CD4-positive, alpha-beta T cell treated with Interferon alpha-2 for 1 hour (primary cell): ENCODE data around the gene SS18L1.

Source experiments
- DNase-seq, 2 donors: peaks; one replicate each; pipeline ENCODE4 v3.0.0-alpha.2; 2020 to 2022

Gene SS18L1

GRCh38 chr20:62175711-62176110, 32.1 kb downstream of the SS18L1 start:
- no peak for DNase-seq

GRCh38 chr20:62176866-62177265, 33.3 kb downstream of the SS18L1 start:
- no peak for DNase-seq

DNA sequence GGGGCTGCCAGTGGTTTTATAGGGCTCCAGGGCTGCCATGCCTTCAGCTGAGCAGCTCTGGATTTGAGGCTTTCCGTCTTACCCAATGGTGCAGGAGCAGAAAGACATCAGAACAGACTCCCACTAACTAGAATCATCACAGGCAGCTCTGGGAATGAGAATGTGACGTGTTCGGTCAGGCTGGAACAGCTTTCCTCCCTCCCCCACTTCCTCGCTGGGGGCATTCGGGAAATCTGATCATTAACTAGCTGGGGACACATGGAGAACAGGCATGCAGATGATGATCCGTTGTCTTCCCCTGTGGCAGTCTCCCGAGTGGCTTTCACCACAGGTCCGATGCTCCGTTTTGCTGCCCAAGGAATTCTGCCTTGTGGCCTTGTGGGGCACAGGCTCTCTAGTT, 33.7 kb downstream of the SS18L1 start:
- DNase-seq = no peak

- DNase-seq = no peak
Observed at GRCh38 chr20:62178316-62179161, 35.0 kb downstream of the SS18L1 start.

GRCh38 chr20:62179162-62179504, 35.6 kb downstream of the SS18L1 start:
- DNase-seq = no peak

DNA sequence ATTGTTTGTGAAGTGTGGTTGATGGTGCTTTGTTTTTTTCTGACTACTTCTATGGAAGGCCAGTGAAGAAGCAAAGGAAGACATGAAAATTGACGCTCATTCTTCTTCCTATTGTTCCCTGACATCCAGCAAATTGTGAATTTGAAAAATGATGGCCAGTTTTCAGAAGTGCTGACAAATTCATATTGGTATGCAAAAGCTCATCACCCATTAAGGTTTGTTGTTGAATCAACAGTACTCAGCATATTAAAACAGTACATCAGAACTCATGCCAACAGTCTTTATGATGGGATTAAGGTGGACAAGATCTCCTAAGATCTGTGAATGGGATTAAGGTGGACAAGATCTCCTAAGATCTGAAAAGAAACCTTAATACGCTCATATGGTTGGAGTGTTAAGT, 38.2 kb downstream of the SS18L1 start:
- DNase-seq = no peak

- peak; percentile 94 to 95 for DNase-seq
Observed at GRCh38 chr20:62182469-62183425, 39.2 kb downstream of the SS18L1 start, which contains the start of gene MTG2. Gene MTG2, plus strand, starts transcription at chr20:62183028. Its CDS starts 10,393 bp downstream, at chr20:62193421.

DNA sequence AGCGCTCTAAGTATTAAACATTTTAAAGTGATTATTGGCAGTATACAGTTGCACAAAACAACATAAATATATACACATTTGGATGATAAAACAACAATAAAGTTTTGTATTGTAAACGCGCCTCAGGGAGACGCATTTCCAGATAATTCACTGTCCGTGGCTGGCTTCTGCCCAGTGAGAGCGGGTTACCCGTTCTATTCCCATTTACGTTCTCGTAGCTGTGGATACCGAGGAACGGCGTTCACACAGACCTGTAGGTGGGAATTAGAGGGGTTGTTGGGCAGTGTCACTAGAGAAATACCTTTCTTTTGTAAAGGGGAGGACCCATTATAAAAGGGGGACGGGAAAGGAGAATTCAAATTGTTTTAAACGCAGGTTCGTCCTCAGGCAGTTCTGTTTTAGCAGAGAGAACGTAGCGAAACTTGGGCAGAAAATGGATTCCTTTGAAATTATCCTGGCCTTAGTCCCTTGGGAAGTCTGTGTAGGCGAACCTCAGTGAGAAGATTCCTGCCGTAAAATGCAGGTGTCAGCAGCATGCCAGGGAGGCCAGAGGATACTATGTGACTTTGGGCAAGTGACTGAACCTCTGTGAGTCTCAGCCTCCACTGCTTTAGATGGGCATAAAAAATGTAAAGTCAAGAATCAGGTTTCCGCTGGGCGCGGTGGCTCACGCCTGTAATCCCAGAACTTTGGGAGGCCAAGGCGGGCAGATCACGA, 40.0 kb downstream of the SS18L1 start:
- DNase-seq = no peak

DNA sequence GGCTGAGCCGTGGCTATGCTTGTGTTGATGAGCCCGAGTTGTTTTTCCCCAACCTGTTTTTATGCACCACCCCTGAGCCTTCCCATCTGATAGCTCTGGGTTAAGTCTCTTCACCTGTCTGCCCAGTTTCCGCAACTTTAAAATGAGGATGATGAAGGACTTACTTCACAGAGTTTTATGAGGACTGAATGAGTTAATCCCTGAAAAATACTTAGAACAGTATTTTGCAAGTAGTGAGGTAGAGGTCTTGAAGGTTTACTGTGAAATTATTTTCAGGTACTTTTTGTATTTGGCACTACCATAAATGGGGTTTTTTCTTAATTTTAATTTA, 42.5 kb downstream of the SS18L1 start:
- no peak for DNase-seq

- DNase-seq = no peak
Observed at GRCh38 chr20:62186887-62187866, 43.6 kb downstream of the SS18L1 start.

DNA sequence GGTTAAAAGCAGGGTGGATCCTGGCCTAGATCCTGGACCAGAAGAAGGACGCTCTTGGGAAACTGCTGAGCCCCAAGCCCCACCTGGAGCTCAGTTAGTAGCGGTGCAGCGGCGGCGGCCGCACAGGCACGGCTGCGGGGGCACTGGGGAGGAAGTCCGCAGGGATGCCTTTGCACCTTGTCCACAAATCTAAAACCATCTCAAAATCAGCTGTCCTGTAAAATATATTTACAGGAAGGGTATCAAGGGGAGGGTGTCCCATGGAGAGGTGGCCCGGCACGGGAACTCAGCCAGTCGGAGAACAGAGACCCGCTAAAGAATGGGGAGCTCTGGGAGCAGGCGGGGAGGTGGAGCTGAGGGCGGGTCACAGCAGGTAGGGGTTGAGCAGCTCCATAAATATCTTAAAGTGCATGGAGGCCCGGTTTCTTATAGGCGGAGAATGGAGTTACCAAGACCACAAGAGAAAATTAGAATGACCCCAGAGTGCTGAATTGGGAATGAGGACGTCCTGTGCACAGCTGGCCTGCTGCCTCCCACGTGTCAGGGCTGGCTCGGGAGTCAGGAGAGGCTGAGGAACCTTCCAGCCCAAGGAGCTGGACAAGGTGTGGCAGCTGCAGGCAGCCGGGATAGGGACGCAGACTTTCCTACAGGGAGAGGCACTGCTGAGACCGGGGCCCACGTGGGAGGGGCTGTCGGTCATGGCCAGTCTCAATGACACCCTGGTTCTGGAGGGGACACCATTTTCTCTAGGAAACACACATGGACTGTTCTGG, 47.3 kb downstream of the SS18L1 start:
- DNase-seq = no peak

DNA sequence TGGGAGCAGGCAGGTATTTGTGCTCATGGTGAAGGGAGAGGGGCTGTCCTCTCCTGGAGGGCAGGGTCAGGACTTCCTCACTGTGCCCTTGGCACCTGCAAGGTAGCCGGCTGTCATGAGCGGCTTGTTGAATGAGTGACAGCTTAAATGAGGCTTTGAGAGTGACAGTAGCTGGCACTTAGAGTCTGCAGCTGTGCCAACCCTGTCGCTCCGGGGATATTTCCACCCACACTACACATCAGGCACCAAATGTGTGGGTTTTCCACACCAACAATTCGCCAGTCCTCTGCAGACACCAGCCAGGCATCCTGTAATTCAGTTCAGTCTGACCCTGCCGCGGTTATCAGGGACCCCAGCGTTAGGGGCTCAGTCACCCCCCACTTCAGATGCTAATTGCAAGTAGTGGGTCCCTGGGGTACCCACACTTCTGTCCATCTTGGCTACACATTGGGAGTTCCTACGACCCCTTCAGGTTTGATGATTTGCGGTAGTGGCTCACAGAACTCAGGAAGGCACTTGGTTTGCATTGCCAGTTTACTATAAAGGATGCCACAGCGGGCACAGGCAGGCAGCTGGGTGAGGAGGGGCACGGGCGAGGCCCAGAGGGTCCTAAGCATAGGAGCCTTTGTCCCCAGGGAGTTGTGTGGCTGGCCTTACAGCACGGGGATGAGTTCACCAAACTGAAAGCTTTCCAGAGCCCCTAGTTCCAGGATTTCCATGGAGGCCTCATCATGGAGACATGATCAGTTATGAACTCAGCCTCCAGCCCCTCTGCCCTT, 48.4 kb downstream of the SS18L1 start:
- DNase-seq = no peak

GRCh38 chr20:62192635-62193034, 49.1 kb downstream of the SS18L1 start:
- no peak for DNase-seq

DNA sequence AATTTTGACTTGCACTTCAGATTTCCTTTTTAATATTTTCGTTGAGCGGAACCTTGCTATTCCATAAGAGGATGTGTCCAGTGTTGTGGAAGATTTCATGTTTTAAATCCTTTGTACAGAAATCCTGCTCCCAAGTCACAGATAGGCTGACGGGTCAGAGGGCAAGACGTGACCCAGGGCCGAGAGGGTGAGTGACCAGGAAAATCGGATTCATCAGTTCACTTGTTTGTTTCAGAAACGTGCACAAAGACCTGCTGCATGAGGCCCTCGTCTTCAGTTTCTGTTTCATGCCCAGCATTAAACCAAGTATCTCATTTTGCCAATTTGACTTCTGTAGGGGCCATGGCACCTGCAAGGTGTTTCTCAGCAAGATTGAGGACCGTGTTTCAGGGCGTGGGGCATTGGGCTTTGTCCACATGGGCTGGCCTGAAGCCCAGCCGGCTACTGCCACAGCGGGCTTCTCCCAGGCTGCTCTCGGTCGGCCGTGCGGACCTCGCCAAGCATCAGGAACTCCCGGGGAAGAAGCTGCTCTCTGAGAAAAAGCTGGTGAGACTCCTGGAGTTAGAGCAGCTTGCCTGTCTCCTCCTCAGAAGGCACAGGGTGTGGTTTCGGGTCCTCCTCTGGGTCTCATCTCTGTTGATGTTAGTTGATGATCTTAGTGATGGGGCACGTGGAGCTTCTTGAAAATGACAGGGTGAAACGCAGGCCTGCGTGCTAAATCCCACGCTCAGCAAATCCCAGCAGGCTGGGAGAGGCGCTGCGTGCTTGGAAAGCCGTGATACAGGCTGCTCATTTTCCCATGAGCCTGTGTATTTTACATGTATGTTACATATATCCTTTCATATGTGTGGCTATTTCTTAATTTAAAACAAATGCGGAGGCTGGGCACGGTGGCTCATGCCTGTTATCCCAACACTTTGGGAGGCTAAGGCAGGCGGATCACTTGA, 49.8 kb downstream of the SS18L1 start:
- DNase-seq = no peak

DNA sequence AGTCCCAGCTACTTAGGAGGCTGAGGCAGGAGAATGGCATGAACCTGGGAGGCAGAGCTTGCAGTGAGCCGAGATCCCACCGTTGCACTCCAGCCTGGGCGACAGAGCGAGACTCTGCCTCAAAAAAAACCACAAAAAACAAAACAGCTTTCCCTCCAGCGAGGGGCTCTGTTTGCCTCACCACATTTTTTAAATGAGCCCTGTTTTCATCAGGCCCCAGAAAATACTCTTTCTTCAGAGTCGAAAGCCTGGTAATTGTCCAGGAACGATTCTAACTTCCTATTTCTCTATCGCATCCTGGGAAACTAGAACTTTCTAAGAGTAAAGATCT, 51.5 kb downstream of the SS18L1 start:
- no peak for DNase-seq

- no peak for DNase-seq
Observed at GRCh38 chr20:62195736-62196135, 52.2 kb downstream of the SS18L1 start.

- DNase-seq = no peak
Observed at GRCh38 chr20:62196286-62196685, 52.7 kb downstream of the SS18L1 start.

- DNase-seq = no peak
Observed at GRCh38 chr20:62197311-62197710, 53.7 kb downstream of the SS18L1 start.

DNA sequence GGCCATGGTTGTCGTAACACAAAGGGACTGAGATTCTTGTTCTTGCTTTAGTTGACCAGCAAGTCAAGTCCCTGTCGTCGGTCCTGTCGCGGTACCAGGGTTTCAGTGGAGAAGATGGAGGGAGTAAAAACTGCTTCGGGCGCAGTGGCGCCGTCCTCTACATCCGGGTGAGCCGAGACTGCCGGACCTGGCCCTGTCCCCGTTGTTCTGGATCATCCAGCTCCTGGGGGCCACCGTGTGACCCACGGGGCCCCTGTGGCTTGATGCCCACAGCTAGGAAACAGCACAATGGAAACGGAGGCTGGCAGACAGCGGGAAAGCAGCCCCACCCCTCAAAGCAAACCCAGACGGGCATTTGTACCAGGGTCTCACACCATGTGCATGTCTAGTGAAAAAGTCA, 54.2 kb downstream of the SS18L1 start:
- no peak for DNase-seq
